Adrenal gland (tissue), 5 donors: Measurements from ENCODE around the gene GUK1.

Experiments
- CTCF ChIP-seq, 6 experiments: fragments of 450-650 bp in 4 of 6; fragments of 200-600 bp in 2 of 6; sonication (generic) in 1 of 6; IDR thresholded peaks; 1 replicate in 5 of 6; 2 replicates in 1 of 6; pipeline versions ENCODE4 v1.5.1 to v1.8.0; 2016 to 2021; ENCODE audit warnings: antibody characterized with exemption in 6 of 6, mild to moderate bottlenecking in 2 of 6, moderate library complexity in 1 of 6
- POLR2A ChIP-seq, 2 donors: fragments of 450-650 bp; IDR thresholded peaks; one replicate each; pipeline ENCODE4 v1.6.1; 2017; ENCODE audit warnings: antibody characterized with exemption in 2 of 2, mild to moderate bottlenecking in 2 of 2, moderate library complexity in 1 of 2
- donor health status: DM: no; HTN: no; CAD: no.

GRCh38 chr1:228163007-228163753 lies 23.1 kb downstream of the GUK1 start:
- TF ChIP-seq POLR2A (IDR thresholded peaks at IDR 0.05) (no peak), CTCF (IDR thresholded peaks at IDR 0.05) (no peak)
